ENCODE measurements around the gene OR2T10.
"Not testable (repeated sequence)": the region's sequence is repeated elsewhere in the genome, so short reads cannot be mapped to it uniquely, and the experiment has no call there.

GRCh38 chr1:248551027-248551426, 46.5 kb downstream of the OR2T10 start:
- not testable (repeated sequence) for TF ChIP-seq POLR2AphosphoS5 (IDR thresholded peaks at IDR 0.05; ENCODE audit: low read depth, low read length); CTCF (IDR thresholded peaks at IDR 0.05)
